ENCODE results near the gene SPATA24.

The SPATA24 gene

GRCh38 chr5:139419226-139420192 is 15.6 kb upstream of the SPATA24 start:
- no peak for DNase-seq (ENCODE audit: extremely low spot score)
- POLR2A ChIA-PET: interaction anchor here (0.7 to 1.9 kb wide), 2 partner anchors 20 to 98 kb away, joined by 5 to 7 read pairs; partner anchors contain the start of gene DNAJC18
- CTCF ChIA-PET: interaction anchor here (0.6 to 6.6 kb wide), 3 partner anchors 18 to 232 kb away, joined by 3 to 71 read pairs (median 5); no protein-coding TSS in a partner anchor
- TF ChIP-seq PKNOX1 (IDR thresholded peaks at IDR 0.05) (no peak), HDGF (IDR thresholded peaks at IDR 0.05; ENCODE audit: borderline replicate concordance) (no peak), ELF4 (IDR thresholded peaks at IDR 0.05) (no peak), FOXM1 (IDR thresholded peaks at IDR 0.05; ENCODE audit: borderline replicate concordance) (no peak), BHLHE40 (IDR thresholded peaks at IDR 0.05; ENCODE audit: borderline replicate concordance) (no peak)

- no peak for TF ChIP-seq SP1 (IDR thresholded peaks at IDR 0.05)
- no peak for TF ChIP-seq CTBP1 (IDR thresholded peaks at IDR 0.05; ENCODE audit: borderline replicate concordance)
- no peak for TF ChIP-seq FOXM1 (IDR thresholded peaks at IDR 0.05; ENCODE audit: borderline replicate concordance)
- TF ChIP-seq ELF4 (IDR thresholded peaks at IDR 0.05): no peak
- no peak for TF ChIP-seq ZNF384 (IDR thresholded peaks at IDR 0.05)
- TF ChIP-seq SUZ12 (IDR thresholded peaks at IDR 0.05): no peak
- no peak for TF ChIP-seq L3MBTL2 (conservative IDR thresholded peaks at IDR 0.05)
- no peak for TF ChIP-seq FOXA1 (IDR thresholded peaks at IDR 0.05)
- TF ChIP-seq PKNOX1 (IDR thresholded peaks at IDR 0.05): no peak
- TF ChIP-seq HDGF (IDR thresholded peaks at IDR 0.05; ENCODE audit: borderline replicate concordance): no peak
- TF ChIP-seq FOXK2 (IDR thresholded peaks at IDR 0.05): no peak
- TF ChIP-seq BHLHE40 (IDR thresholded peaks at IDR 0.05; ENCODE audit: borderline replicate concordance): no peak
- no peak for TF ChIP-seq TARDBP (IDR thresholded peaks at IDR 0.05)
- ChIA-PET POLR2A (no interaction called here), CTCF (interaction anchor here (6.6 kb wide), 1 partner anchor 95 kb away, joined by 71 read pairs; no protein-coding TSS in a partner anchor)
- no peak for DNase-seq (ENCODE audit: extremely low spot score)
These were observed 14.9 kb upstream of the SPATA24 start for GRCh38 chr5:139418793-139419192.

- CTCF ChIA-PET: no interaction called here
- POLR2A ChIA-PET: no interaction called here
- TF ChIP-seq CTBP1 (IDR thresholded peaks at IDR 0.05; ENCODE audit: borderline replicate concordance) (no peak), FOXK2 (IDR thresholded peaks at IDR 0.05) (no peak), ARNT (IDR thresholded peaks at IDR 0.05) (no peak)
- DNase-seq (ENCODE audit: extremely low spot score): no peak
These were observed 13.3 kb upstream of the SPATA24 start for GRCh38 chr5:139417214-139417613.

GRCh38 chr5:139416651-139417050 is 12.8 kb upstream of the SPATA24 start:
- no peak for DNase-seq (ENCODE audit: extremely low spot score)
- ChIA-PET CTCF (no interaction called here), POLR2A (no interaction called here)
- TF ChIP-seq TARDBP (IDR thresholded peaks at IDR 0.05) (no peak), BHLHE40 (IDR thresholded peaks at IDR 0.05; ENCODE audit: borderline replicate concordance) (no peak), FOXK2 (IDR thresholded peaks at IDR 0.05) (no peak), SUZ12 (IDR thresholded peaks at IDR 0.05) (no peak), NFRKB (IDR thresholded peaks at IDR 0.05) (no peak), CTBP1 (IDR thresholded peaks at IDR 0.05; ENCODE audit: borderline replicate concordance) (no peak), SP1 (IDR thresholded peaks at IDR 0.05) (no peak), PKNOX1 (IDR thresholded peaks at IDR 0.05) (no peak), FOXM1 (IDR thresholded peaks at IDR 0.05; ENCODE audit: borderline replicate concordance) (no peak), ARNT (IDR thresholded peaks at IDR 0.05) (no peak), ZNF384 (IDR thresholded peaks at IDR 0.05) (no peak), FOXA1 (IDR thresholded peaks at IDR 0.05) (no peak), ELF4 (IDR thresholded peaks at IDR 0.05) (no peak), LEF1 (IDR thresholded peaks at IDR 0.05; ENCODE audit: borderline replicate concordance) (no peak)

DNA sequence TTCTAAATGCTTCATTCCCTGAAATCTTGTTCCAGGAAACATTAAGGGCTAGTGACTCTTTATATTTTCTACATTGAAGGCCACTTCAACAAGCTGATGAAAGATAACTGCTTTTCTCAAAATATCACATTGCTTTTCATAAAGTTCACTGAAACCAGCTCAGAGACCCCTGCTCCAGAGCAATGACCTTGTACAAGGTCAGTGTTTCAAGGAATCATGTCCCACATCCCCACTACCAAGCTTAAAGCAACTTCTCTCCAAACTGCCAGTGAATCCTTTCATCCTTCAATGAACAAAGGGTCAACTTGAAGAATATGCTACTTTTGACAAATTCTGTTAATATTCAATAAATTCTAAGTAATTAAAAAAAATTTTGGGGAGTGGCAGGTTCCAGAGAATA is 12.0 kb upstream of the SPATA24 start:
- TF ChIP-seq CTBP1 (IDR thresholded peaks at IDR 0.05; ENCODE audit: borderline replicate concordance) (no peak), SP1 (IDR thresholded peaks at IDR 0.05) (no peak), HDGF (IDR thresholded peaks at IDR 0.05; ENCODE audit: borderline replicate concordance) (no peak), LEF1 (IDR thresholded peaks at IDR 0.05; ENCODE audit: borderline replicate concordance) (no peak), FOXA1 (IDR thresholded peaks at IDR 0.05) (no peak), ZNF384 (IDR thresholded peaks at IDR 0.05) (no peak), SUZ12 (IDR thresholded peaks at IDR 0.05) (no peak), L3MBTL2 (conservative IDR thresholded peaks at IDR 0.05) (no peak), PKNOX1 (IDR thresholded peaks at IDR 0.05) (no peak), ELF4 (IDR thresholded peaks at IDR 0.05) (no peak), FOXM1 (IDR thresholded peaks at IDR 0.05; ENCODE audit: borderline replicate concordance) (no peak), ARNT (IDR thresholded peaks at IDR 0.05) (no peak), FOXK2 (IDR thresholded peaks at IDR 0.05) (no peak)
- CTCF ChIA-PET: no interaction called here
- POLR2A ChIA-PET: no interaction called here
- no peak for DNase-seq (ENCODE audit: extremely low spot score)
